GM12878 (cell line): ENCODE data around the gene CFHR1.

Experiments
- CBX5 ChIP-seq: sonication (generic); IDR thresholded peaks from 2 replicates; pipeline ENCODE4 v1.6.1; 2016; ENCODE audit warnings: low read depth, moderate library complexity, mild to moderate bottlenecking, inconsistent platforms
- EP300 ChIP-seq, 2 experiments: fragments of 150-350 bp in 1 of 2; IDR thresholded peaks; 2 replicates each; pipeline ENCODE4 v1.6.1; 2011 to 2012; ENCODE audit warnings: low read depth in 2 of 2, low read length in 2 of 2, borderline replicate concordance in 1 of 2, improper control_type of control experiment in 1 of 2, inconsistent platforms in 1 of 2; ENCODE audit not compliant: control insufficient read depth in 1 of 2
- IKZF2 ChIP-seq, 2 experiments: fragments of 450-650 bp; IDR thresholded peaks; 2 replicates each; pipeline ENCODE4 v1.6.1; 2017; ENCODE audit warnings: mild to moderate bottlenecking in 2 of 2, moderate library complexity in 2 of 2

- TF ChIP-seq CBX5 (no peak), EP300 (IDR thresholded peaks at IDR 0.05; ENCODE audit: borderline replicate concordance in 1 of 2, control insufficient read depth in 1 of 2, low read depth in 2 of 2, low read length in 2 of 2) (no peak), IKZF2 (IDR thresholded peaks at IDR 0.05) (no peak)
Observed at GRCh38 chr1:196774175-196774574, 45.4 kb upstream of the CFHR1 start.
